ENCODE results near the gene IL1B.

DNA sequence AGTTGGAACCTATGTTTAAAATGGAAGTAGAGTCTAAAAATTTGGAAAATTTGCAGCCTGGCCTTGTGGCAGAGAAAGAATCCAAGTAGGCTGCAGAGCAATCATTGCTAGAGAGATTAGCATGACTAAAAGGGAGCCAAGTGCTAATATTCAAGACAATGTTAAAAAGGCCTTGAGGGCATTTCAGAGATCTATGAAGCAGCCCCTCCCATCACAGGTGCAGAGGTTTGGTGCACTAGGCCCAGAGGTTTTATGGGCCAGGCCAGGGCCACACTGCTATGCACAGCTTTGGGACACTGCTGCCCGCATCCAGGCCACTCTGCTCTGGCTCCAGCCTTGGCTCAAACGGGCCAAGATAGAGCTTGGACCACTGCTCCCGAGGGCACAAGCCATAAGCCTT lies 45.6 kb downstream of the IL1B start:
- TF ChIP-seq, protein P1, sequence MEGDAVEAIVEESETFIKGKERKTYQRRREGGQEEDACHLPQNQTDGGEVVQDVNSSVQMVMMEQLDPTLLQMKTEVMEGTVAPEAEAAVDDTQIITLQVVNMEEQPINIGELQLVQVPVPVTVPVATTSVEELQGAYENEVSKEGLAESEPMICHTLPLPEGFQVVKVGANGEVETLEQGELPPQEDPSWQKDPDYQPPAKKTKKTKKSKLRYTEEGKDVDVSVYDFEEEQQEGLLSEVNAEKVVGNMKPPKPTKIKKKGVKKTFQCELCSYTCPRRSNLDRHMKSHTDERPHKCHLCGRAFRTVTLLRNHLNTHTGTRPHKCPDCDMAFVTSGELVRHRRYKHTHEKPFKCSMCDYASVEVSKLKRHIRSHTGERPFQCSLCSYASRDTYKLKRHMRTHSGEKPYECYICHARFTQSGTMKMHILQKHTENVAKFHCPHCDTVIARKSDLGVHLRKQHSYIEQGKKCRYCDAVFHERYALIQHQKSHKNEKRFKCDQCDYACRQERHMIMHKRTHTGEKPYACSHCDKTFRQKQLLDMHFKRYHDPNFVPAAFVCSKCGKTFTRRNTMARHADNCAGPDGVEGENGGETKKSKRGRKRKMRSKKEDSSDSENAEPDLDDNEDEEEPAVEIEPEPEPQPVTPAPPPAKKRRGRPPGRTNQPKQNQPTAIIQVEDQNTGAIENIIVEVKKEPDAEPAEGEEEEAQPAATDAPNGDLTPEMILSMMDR (IDR thresholded peaks at IDR 0.05), result no peak
- no peak for TF ChIP-seq POLR2AphosphoS5 (IDR thresholded peaks at IDR 0.05; ENCODE audit: insufficient read depth in 1 of 2, low read depth in 1 of 2)
